Posterior cingulate gyrus (tissue), 11 donors: ENCODE results near the gene HNF4A.
A peak's percentile ranks its signal among the peaks of the same experiment; 100 is the strongest.
"Not testable (repeated sequence)": the region's sequence is repeated elsewhere in the genome, so short reads cannot be mapped to it uniquely, and the experiment has no call there.

Experiments used
- DNase-seq, 10 donors: peaks; one replicate each; pipeline versions ENCODE4 v3.0.0 to v3.0.0-alpha.2; 2020 to 2021; ENCODE audit warnings: mixed read lengths in 3 of 10
- intact Hi-C: fragments of 100-400 bp; cut with DNase I; formaldehyde crosslinking; loops from one replicate; pipeline ENCODE4 v1.15.1; 2023

Gene HNF4A

GRCh38 chr20:44344723-44345122, 10.8 kb upstream of the HNF4A start:
- DNase-seq: no peak
- intact Hi-C loops: no loop called here

GRCh38 chr20:44345147-44345546, 10.4 kb upstream of the HNF4A start:
- DNase-seq: peak in 1 of 10 donors; percentile 83
- intact Hi-C loops: no loop called here

GRCh38 chr20:44345941-44346340, 9.6 kb upstream of the HNF4A start:
- intact Hi-C loops, DNase-seq: not testable (repeated sequence)

GRCh38 chr20:44348168-44348659, 7.3 kb upstream of the HNF4A start:
- no peak for DNase-seq
- intact Hi-C loops: no loop called here

- no peak for DNase-seq
- intact Hi-C loops: no loop called here
Observed at GRCh38 chr20:44349349-44349748, 6.2 kb upstream of the HNF4A start.

GRCh38 chr20:44350567-44350966, 4.9 kb upstream of the HNF4A start:
- DNase-seq: no peak
- intact Hi-C loops: no loop called here

- no peak for DNase-seq
- intact Hi-C loops: no loop called here
Observed at GRCh38 chr20:44354979-44355497, 461 bp upstream of the HNF4A start.

- intact Hi-C loops: no loop called here
- DNase-seq: no peak
Observed at GRCh38 chr20:44356353-44356723, 839 bp downstream of the HNF4A start.

GRCh38 chr20:44357020-44357419, 1.5 kb downstream of the HNF4A start:
- intact Hi-C loops: no loop called here
- no peak for DNase-seq

- no peak for DNase-seq
- intact Hi-C loops: no loop called here
Observed at GRCh38 chr20:44357555-44358125, 2.1 kb downstream of the HNF4A start.

- intact Hi-C loops: no loop called here
- no peak for DNase-seq
Observed at GRCh38 chr20:44358776-44359175, 3.3 kb downstream of the HNF4A start.

GRCh38 chr20:44360221-44360620, 4.7 kb downstream of the HNF4A start:
- DNase-seq: no peak
- intact Hi-C loops: no loop called here

GRCh38 chr20:44361021-44361420, 5.5 kb downstream of the HNF4A start:
- intact Hi-C loops: no loop called here
- no peak for DNase-seq

GRCh38 chr20:44362466-44362940, 7.0 kb downstream of the HNF4A start:
- no peak for DNase-seq
- intact Hi-C loops: no loop called here

GRCh38 chr20:44364068-44364467, 8.6 kb downstream of the HNF4A start:
- intact Hi-C loops: no loop called here
- no peak for DNase-seq

GRCh38 chr20:44364780-44365179, 9.3 kb downstream of the HNF4A start:
- DNase-seq: no peak
- intact Hi-C loops: no loop called here

- intact Hi-C loops: no loop called here
- no peak for DNase-seq
Observed at GRCh38 chr20:44367746-44368145, 12.2 kb downstream of the HNF4A start.

GRCh38 chr20:44370639-44371218, 15.2 kb downstream of the HNF4A start:
- DNase-seq: no peak
- intact Hi-C loops: no loop called here

- DNase-seq: no peak
- intact Hi-C loops: loop anchor here (5.0 kb wide), 1 partner anchor 230 kb away; no protein-coding TSS in a partner anchor
Observed at GRCh38 chr20:44382641-44383040, 27.1 kb downstream of the HNF4A start.

- peak; percentile 65 to 96 (median 84) for DNase-seq
Observed at GRCh38 chr20:44384423-44385027, 29.0 kb downstream of the HNF4A start.

GRCh38 chr20:44388466-44389023, 33.0 kb downstream of the HNF4A start:
- peak; percentile 38 to 95 (median 71) for DNase-seq

More at GRCh38 chr20:44384423-44385027, 29.0 kb downstream of the HNF4A start:
- intact Hi-C loops: loop anchor here (5.0 kb wide), 4 partner anchors 83 to 298 kb away; no protein-coding TSS in a partner anchor

More at GRCh38 chr20:44388466-44389023, 33.0 kb downstream of the HNF4A start:
- intact Hi-C loops: loop anchor here (5.0 kb wide), 3 partner anchors 79 to 294 kb away; no protein-coding TSS in a partner anchor
